Esophagus muscularis mucosa (tissue), 4 donors: ENCODE measurements around the gene CCNA2. TPM values are rescaled to one million over a fixed set of nuclear protein-coding genes. Genes with fewer than 3 reads are reported as not detected.
A peak's percentile ranks its signal among the peaks of the same experiment; 100 is the strongest.

ENCODE experiments used
- DNase-seq: peaks from one replicate; pipeline ENCODE4 v3.0.0-alpha.2; 2017; ENCODE audit errors: extremely low spot score
- H3K27ac ChIP-seq, 4 donors: fragments of 200-600 bp; sonication (generic); replicated peaks in 1 of 4; 1 replicate in 3 of 4; 2 replicates in 1 of 4; pipeline ENCODE4 v1.5.1; 2016 to 2019; ENCODE audit warnings: mild to moderate bottlenecking in 1 of 4
- H3K27me3 ChIP-seq, 4 donors: fragments of 200-600 bp; sonication (generic); one replicate each; pipeline versions ENCODE4 v1.5.1 to v1.6.0; 2016 to 2019
- H3K36me3 ChIP-seq, 4 donors: fragments of 200-600 bp; sonication (generic); one replicate each; pipeline ENCODE4 v1.5.1; 2016 to 2019
- H3K4me1 ChIP-seq, 4 donors: fragments of 200-600 bp; sonication (generic); one replicate each; pipeline ENCODE4 v1.5.1; 2016 to 2019
- H3K4me3 ChIP-seq, 4 donors: fragments of 200-600 bp; sonication (generic); 1 replicate in 2 of 4; 2 replicates in 2 of 4; pipeline ENCODE4 v1.5.1; 2016 to 2019; ENCODE audit warnings: mild to moderate bottlenecking in 4 of 4, moderate library complexity in 1 of 4
- H3K9me3 ChIP-seq, 4 donors: fragments of 200-600 bp; sonication (generic); 1 replicate in 3 of 4; 2 replicates in 1 of 4; pipeline ENCODE4 v1.5.1; 2016 to 2019
- EP300 ChIP-seq: sonication (generic); formaldehyde crosslinking; IDR thresholded peaks from one replicate; pipeline ENCODE4 v1.6.1; 2017; ENCODE audit warnings: antibody characterized with exemption
- POLR2A ChIP-seq: fragments of 450-650 bp; IDR thresholded peaks from one replicate; pipeline ENCODE4 v1.6.1; 2017; ENCODE audit warnings: antibody characterized with exemption, moderate library complexity, mild to moderate bottlenecking, low read depth
- POLR2AphosphoS5 ChIP-seq, 2 donors: sonication (generic); formaldehyde crosslinking; IDR thresholded peaks; one replicate each; pipeline ENCODE4 v1.6.1; 2017; ENCODE audit warnings: antibody characterized with exemption in 2 of 2
- WGBS: methylation state at CpG from one replicate; pipeline ENCODE4 v1.1.5; 2018; 5-methylcytosine and 5-hydroxymethylcytosine counted together
- intact Hi-C: fragments of 100-400 bp; cut with DNase I; formaldehyde crosslinking; loops from one replicate; pipeline ENCODE4 v1.15.1; 2023
- total RNA-seq, 4 donors: library from RNA; depleted of rRNA; stranded (reverse); fragments of >200 nt; gene quantifications; one replicate each; pipeline versions ENCODE4 v1.1.0 to v1.2.1, GENCODE V29; 2016
- TF ChIP-seq, protein P1 (sequence below), 3 experiments: fragments of 200-600 bp in 2 of 3; fragments of 450-650 bp in 1 of 3; sonication (generic) in 2 of 3; IDR thresholded peaks; one replicate each; pipeline ENCODE4 v1.5.1; 2017 to 2019; ENCODE audit warnings: antibody characterized with exemption in 3 of 3, mild to moderate bottlenecking in 2 of 3, moderate library complexity in 1 of 3

CCNA2 gene
- under 1 TPM; 0.17 to 0.98 (median 0.54) TPM for total RNA-seq

DNA sequence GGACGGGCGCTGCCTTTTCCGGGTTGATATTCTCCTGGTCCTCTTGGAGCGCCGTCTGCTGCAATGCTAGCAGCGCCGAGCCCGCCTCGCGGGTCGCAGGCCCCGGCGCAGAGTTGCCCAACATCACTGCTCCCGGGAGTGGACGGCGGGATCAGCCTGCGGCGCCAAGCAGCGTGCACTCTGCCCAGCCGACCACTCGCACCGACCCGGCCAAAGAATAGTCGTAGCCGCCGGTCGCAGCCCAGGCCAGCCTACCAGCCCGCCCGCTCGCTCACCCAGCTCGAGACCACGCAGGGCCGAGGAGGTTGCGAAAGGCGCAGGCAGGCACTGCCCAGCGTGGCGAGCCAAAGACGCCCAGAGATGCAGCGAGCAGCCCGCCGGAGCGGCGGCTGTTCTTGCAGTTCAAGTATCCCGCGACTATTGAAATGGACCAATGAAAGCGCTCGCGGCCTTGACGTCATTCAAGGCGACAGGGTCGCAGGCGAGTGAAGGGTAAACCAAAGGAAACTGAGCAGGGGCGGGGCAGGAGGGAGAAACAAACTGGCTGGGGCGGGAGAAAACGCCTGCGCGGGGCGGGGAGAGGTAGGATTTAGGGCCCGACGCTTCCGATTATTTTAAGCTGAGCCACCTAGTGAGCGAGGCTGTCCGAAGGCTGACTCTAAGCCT lies at the start of gene CCNA2:
Gene CCNA2 (minus strand): TSS at position 379 of the 666 bp plus-strand sequence. CDS start 255 bp downstream, at position 124.
- TF ChIP-seq, protein P1, sequence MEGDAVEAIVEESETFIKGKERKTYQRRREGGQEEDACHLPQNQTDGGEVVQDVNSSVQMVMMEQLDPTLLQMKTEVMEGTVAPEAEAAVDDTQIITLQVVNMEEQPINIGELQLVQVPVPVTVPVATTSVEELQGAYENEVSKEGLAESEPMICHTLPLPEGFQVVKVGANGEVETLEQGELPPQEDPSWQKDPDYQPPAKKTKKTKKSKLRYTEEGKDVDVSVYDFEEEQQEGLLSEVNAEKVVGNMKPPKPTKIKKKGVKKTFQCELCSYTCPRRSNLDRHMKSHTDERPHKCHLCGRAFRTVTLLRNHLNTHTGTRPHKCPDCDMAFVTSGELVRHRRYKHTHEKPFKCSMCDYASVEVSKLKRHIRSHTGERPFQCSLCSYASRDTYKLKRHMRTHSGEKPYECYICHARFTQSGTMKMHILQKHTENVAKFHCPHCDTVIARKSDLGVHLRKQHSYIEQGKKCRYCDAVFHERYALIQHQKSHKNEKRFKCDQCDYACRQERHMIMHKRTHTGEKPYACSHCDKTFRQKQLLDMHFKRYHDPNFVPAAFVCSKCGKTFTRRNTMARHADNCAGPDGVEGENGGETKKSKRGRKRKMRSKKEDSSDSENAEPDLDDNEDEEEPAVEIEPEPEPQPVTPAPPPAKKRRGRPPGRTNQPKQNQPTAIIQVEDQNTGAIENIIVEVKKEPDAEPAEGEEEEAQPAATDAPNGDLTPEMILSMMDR (IDR thresholded peaks at IDR 0.05), result no peak
- TF ChIP-seq POLR2AphosphoS5 (IDR thresholded peaks at IDR 0.05), result peak; percentile 73 to 90
- H3K27me3 ChIP-seq, result no peaks in the 10 kb centered on the region
- intact Hi-C loops, result no loop called here
- peak within 1 kb of the TSS; percentile 73 to 83 (median 78) for H3K27ac ChIP-seq
- peaks cover 5 to 20% (median 15%) of the 10 kb centered on the region in 4 donors for H3K4me1 ChIP-seq
- WGBS, result 0% methylated on average over 28 of the region's 63 CpGs
- DNase-seq, result peak; percentile 99
- peak within 1 kb of the TSS; percentile 57 to 63 (median 60) for H3K4me3 ChIP-seq
- peaks cover under 1 to 38% (median 16%) of the 10 kb centered on the region in 4 donors for H3K36me3 ChIP-seq
- no peaks in the 10 kb centered on the region for H3K9me3 ChIP-seq

DNA sequence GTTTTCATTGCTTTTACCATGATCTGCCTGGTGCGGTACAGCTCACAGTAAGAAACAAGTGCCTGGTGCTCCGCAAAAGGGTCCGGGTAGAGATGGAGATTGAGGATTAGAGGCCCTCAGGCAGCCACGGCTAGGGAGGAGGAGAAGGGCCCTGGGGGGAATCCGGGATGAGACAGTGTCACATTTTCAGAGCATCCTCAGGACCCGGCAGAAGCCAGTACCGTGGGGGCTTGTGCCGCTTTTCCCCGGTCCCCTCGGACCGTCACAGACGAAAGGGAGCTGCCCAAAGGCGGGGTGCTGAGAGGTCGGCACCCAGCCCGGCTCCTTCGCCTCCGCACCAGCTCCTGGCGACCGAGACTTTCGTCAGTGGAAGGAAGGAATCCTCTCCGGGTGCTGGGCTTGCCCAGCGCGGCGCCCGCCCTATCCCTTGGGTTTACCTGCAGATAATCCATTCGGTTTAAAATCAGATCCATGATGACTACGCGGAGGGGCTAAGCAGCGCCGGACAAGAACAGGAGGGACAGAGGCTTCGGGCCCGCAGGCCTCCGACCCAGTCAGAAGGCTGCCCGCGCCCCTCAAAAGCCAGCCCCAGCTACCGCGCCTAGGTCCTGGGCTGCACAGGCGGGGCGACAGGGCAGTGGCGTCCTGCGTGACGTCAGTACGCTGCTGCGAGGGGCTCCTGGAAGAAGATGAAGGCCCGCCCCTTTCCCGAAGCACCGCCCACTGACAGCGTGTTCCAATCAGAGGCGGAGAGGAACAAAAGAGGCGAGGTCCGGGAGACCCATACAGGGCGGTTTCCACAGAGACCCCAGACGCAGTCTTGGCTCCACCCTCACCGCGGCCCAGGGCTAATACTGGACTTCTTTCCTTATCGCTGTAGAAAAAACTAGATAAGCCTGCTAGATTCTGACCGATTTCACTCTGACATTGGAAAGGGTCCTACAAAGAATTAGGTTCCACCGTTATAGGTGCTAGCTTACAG lies 46.4 kb upstream of the CCNA2 start, which contains the start of gene BBS7:
Gene BBS7 (minus strand): TSS at position 634 of the 982 bp plus-strand sequence. CDS start 161 bp downstream, at position 473.
- DNase-seq, result peak; percentile 100
- Histone ChIP-seq H3K27me3 (no peaks in the 10 kb centered on the region), H3K27ac (peak within 1 kb of the TSS; percentile 92 to 96 (median 94)), H3K4me1 (peaks cover 0 to 18% (median 13%) of the 10 kb centered on the region in 4 donors), H3K4me3 (peak within 1 kb of the TSS; percentile 81 to 92 (median 88)), H3K36me3 (peaks cover 5 to 10% (median 7%) of the 10 kb centered on the region in 4 donors), H3K9me3 (no peaks in the 10 kb centered on the region)
- WGBS, result 2% methylated on average over 24 of the region's 58 CpGs
- intact Hi-C loops, result loop anchor here (5.0 to 10.0 kb wide), 2 partner anchors 43 to 285 kb away; partner anchors contain the start of gene BLTP1
- peak; percentile 57 for TF ChIP-seq POLR2A
- no peak for TF ChIP-seq EP300
- TF ChIP-seq, protein P1 (IDR thresholded peaks at IDR 0.05), result no peak
- peak; percentile 92 to 94 for TF ChIP-seq POLR2AphosphoS5 (IDR thresholded peaks at IDR 0.05)

DNA sequence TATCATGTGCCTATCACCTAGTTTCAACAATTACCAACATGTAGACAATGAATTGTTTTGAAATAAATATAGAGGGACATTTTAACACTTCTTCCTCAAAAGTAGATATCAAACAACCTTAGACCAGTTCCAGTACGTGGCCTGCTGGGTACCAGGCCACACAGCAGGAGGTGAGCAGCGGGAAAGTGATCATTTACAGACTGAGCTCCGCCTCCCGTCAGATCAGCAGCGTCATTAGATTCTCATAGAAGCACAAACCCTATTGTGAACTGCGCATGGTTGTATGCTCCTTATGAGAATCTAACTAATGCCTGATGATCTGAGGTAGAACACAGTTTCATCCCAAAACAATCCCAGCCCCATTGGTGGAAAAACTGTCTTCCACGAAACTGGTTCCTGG lies 40.1 kb upstream of the CCNA2 start:
- Histone ChIP-seq H3K4me1 (peaks cover 0 to 1% (median under 1%) of the 10 kb centered on the region in 4 donors), H3K4me3 (no peak overlapping the region), H3K27me3 (no peaks in the 10 kb centered on the region), H3K36me3 (peaks cover 20 to 53% (median 36%) of the 10 kb centered on the region in 4 donors), H3K9me3 (no peaks in the 10 kb centered on the region), H3K27ac (no peak overlapping the region)
- intact Hi-C loops, result no loop called here
- DNase-seq, result no peak
- no peak for TF ChIP-seq POLR2AphosphoS5 (IDR thresholded peaks at IDR 0.05)
- no peak for TF ChIP-seq EP300
- TF ChIP-seq, protein P1 (IDR thresholded peaks at IDR 0.05), result no peak
- TF ChIP-seq POLR2A, result no peak
- WGBS, result 82% methylated on average over 7 of the region's 7 CpGs

DNA sequence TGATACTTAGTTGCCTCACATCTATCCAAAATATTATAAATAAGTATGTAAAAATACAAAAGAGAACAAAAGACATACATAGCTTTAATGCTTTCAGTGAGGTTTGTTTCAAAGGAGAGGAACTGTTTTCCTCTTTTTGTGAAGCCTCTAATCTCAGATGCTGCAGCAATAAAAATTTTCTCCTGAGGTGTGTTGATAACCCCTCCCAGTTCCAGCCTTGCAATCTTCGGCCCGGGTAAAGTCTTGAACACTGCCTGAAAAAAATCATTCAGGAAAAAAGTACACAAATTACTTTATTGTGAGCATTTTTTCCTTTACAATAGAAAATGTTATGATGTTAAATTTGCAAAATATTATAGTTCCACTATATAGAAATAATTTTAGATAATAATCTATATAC lies 37.7 kb upstream of the CCNA2 start:
- WGBS, result 97% methylated on average over 2 of the region's 2 CpGs
- no peak overlapping the region for H3K4me3 ChIP-seq
- no peak overlapping the region for H3K27ac ChIP-seq
- H3K36me3 ChIP-seq, result peaks cover 13 to 69% (median 44%) of the 10 kb centered on the region in 4 donors
- intact Hi-C loops, result no loop called here
- no peaks in the 10 kb centered on the region for H3K27me3 ChIP-seq
- H3K9me3 ChIP-seq, result no peaks in the 10 kb centered on the region
- no peak for DNase-seq
- no peaks in the 10 kb centered on the region for H3K4me1 ChIP-seq
- no peak for TF ChIP-seq EP300
- TF ChIP-seq, protein P1 (IDR thresholded peaks at IDR 0.05), result no peak
- no peak for TF ChIP-seq POLR2AphosphoS5 (IDR thresholded peaks at IDR 0.05)
- no peak for TF ChIP-seq POLR2A
